A673 (cell line): ENCODE results near the gene EPHB3. TPM values are rescaled to one million over a fixed set of nuclear protein-coding genes. Genes with fewer than 3 reads are reported as not detected.

Experiments
- BruUV-seq: library from RNA; stranded (reverse); fragments of 400-500 nt; replicated peaks from 2 replicates; lab custom pipeline; 2021; lab: Mats Ljungman, UMichigan
- CTCF ChIA-PET: fragments of 300-600 bp; sonication (Branson Sonifier 250); formaldehyde crosslinking; loops from one replicate; lab custom pipeline; 2022; ENCODE audit warnings: antibody characterized with exemption; lab: Charles Lee
- POLR2A ChIA-PET: fragments of 300-600 bp; sonication (Branson Sonifier 250); formaldehyde crosslinking; loops from one replicate; lab custom pipeline; 2022; ENCODE audit warnings: antibody characterized with exemption; ENCODE audit not compliant: low non-redundant PET; lab: Charles Lee
- DNase-seq: peaks from one replicate; pipeline ENCODE4 v3.0.0-alpha.2; 2015; ENCODE audit warnings: low spot score
- H3K27ac ChIP-seq: fragments of 200-600 bp; sonication (generic); 2 replicates; pipeline ENCODE4 v1.5.1; 2016; ENCODE audit warnings: mixed run types, low read depth, mild to moderate bottlenecking, mixed read lengths, antibody characterized with exemption, low read length; ENCODE audit not compliant: poor library complexity, severe bottlenecking
- H3K27me3 ChIP-seq: fragments of 200-600 bp; sonication (generic); replicated peaks from 2 replicates; pipeline ENCODE4 v1.6.1; 2017; ENCODE audit warnings: mixed run types, low read depth, mild to moderate bottlenecking, mixed read lengths, antibody characterized with exemption, low read length; ENCODE audit not compliant: insufficient read depth, poor library complexity
- H3K36me3 ChIP-seq: fragments of 200-600 bp; sonication (generic); 2 replicates; pipeline ENCODE4 v1.6.1; 2016; ENCODE audit warnings: mixed run types, mild to moderate bottlenecking, mixed read lengths, antibody characterized with exemption, low read length; ENCODE audit not compliant: insufficient read depth, poor library complexity, severe bottlenecking
- H3K4me1 ChIP-seq: fragments of 200-600 bp; sonication (generic); 2 replicates; pipeline ENCODE4 v1.6.1; 2017; ENCODE audit warnings: mixed run types, mild to moderate bottlenecking, mixed read lengths, antibody characterized with exemption, low read length; ENCODE audit not compliant: insufficient read depth, poor library complexity, severe bottlenecking
- H3K4me3 ChIP-seq: fragments of 200-600 bp; sonication (generic); 2 replicates; pipeline ENCODE4 v1.5.1; 2016; ENCODE audit warnings: low read depth, mixed run types, mild to moderate bottlenecking, mixed read lengths, low read length; ENCODE audit not compliant: poor library complexity, severe bottlenecking
- H3K9me3 ChIP-seq: fragments of 200-600 bp; sonication (generic); 2 replicates; pipeline ENCODE4 v1.6.1; 2016; ENCODE audit warnings: mixed run types, low read depth, mild to moderate bottlenecking, mixed read lengths, antibody characterized with exemption, low read length; ENCODE audit not compliant: poor library complexity, severe bottlenecking
- CTCF ChIP-seq: fragments of 300-800, 200-600 bp; sonication (generic); conservative IDR thresholded peaks from 2 replicates; pipeline ENCODE4 v1.5.1; 2017; ENCODE audit warnings: low read depth, mild to moderate bottlenecking, antibody characterized with exemption, low read length, moderate library complexity, mixed read lengths
- EZH2 ChIP-seq: fragments of 200-600 bp; sonication (generic); IDR thresholded peaks from 2 replicates; pipeline ENCODE4 v1.6.1; 2017; ENCODE audit warnings: borderline replicate concordance, low read depth, mild to moderate bottlenecking, mixed read lengths, antibody characterized with exemption, low read length; ENCODE audit not compliant: poor library complexity, severe bottlenecking
- intact Hi-C: fragments of 100-400 bp; cut with micrococcal nuclease; formaldehyde crosslinking; loops from one replicate; pipeline ENCODE4 v1.10.0; 2022; ENCODE audit not compliant: unreplicated experiment
- total RNA-seq: library from RNA; stranded (reverse); gene quantifications from 2 replicates; pipeline ENCODE4 v1.2.3, GENCODE V29; 2021

EPHB3 gene
- total RNA-seq, 1 experiment from 2014 or later, result 15.6 TPM

- ChIA-PET CTCF (no interaction called here), POLR2A (no interaction called here)
- no TSS peak for BruUV-seq
- Histone ChIP-seq H3K4me3 (no peak overlapping the region), H3K27me3 (no peaks in the 10 kb centered on the region), H3K36me3 (no peaks in the 10 kb centered on the region), H3K4me1 (peaks cover 11% of the 10 kb centered on the region), H3K27ac (no peak overlapping the region), H3K9me3 (no peaks in the 10 kb centered on the region)
- TF ChIP-seq EZH2, result no peak
- TF ChIP-seq CTCF, result no peak
- no peak for DNase-seq
- intact Hi-C loops, result no loop called here
These were observed 34.1 kb downstream of the EPHB3 start for GRCh38 chr3:184595726-184596125.

GRCh38 chr3:184596233-184596632, 34.6 kb downstream of the EPHB3 start:
- no peaks in the 10 kb centered on the region for H3K9me3 ChIP-seq
- POLR2A ChIA-PET, result no interaction called here
- TF ChIP-seq CTCF, result no peak
- TF ChIP-seq EZH2, result no peak
- peaks cover 4% of the 10 kb centered on the region for H3K27me3 ChIP-seq
- H3K27ac ChIP-seq, result no peak overlapping the region
- no peak for DNase-seq
- H3K4me1 ChIP-seq, result peaks cover 5% of the 10 kb centered on the region
- H3K4me3 ChIP-seq, result no peak overlapping the region
- no TSS peak for BruUV-seq
- CTCF ChIA-PET, result no interaction called here
- intact Hi-C loops, result no loop called here
- H3K36me3 ChIP-seq, result no peaks in the 10 kb centered on the region

GRCh38 chr3:184596886-184597575, 35.4 kb downstream of the EPHB3 start:
- ChIA-PET CTCF (no interaction called here), POLR2A (no interaction called here)
- Histone ChIP-seq H3K27ac (no peak overlapping the region), H3K4me3 (no peak overlapping the region), H3K27me3 (peaks cover 12% of the 10 kb centered on the region), H3K4me1 (peaks cover 1% of the 10 kb centered on the region), H3K9me3 (no peaks in the 10 kb centered on the region), H3K36me3 (no peaks in the 10 kb centered on the region)
- no peak for TF ChIP-seq CTCF
- no peak for TF ChIP-seq EZH2
- intact Hi-C loops, result no loop called here
- BruUV-seq, result no TSS peak
- DNase-seq, result no peak
